NCI-H1417 treated with DMSO at 0.1 percent for 48 hours (cell line): ENCODE measurements around the gene GNAI3.

Experiments
- DNase-seq: peaks from one replicate; lab custom pipeline; 2025; lab: John Stamatoyannopoulos, UW

Gene GNAI3

GRCh38 chr1:109527098-109527811 is 21.2 kb upstream of the GNAI3 start:
- DNase-seq, result no peak

- no peak for DNase-seq
Observed at GRCh38 chr1:109527846-109528695, 20.3 kb upstream of the GNAI3 start.

- DNase-seq, result no peak
Observed at GRCh38 chr1:109528712-109529111, 19.7 kb upstream of the GNAI3 start.

GRCh38 chr1:109529881-109530456 is 18.4 kb upstream of the GNAI3 start:
- no peak for DNase-seq

- no peak for DNase-seq
Observed at GRCh38 chr1:109530457-109531087, 17.8 kb upstream of the GNAI3 start.

GRCh38 chr1:109531380-109531779 is 17.0 kb upstream of the GNAI3 start:
- no peak for DNase-seq

GRCh38 chr1:109531826-109532364 is 16.5 kb upstream of the GNAI3 start:
- no peak for DNase-seq

GRCh38 chr1:109532365-109533136 is 15.9 kb upstream of the GNAI3 start:
- DNase-seq, result no peak

- DNase-seq, result no peak
Observed at GRCh38 chr1:109534307-109534858, 14.0 kb upstream of the GNAI3 start.

- DNase-seq, result no peak
Observed at GRCh38 chr1:109535481-109535880, 12.9 kb upstream of the GNAI3 start.

- DNase-seq, result no peak
Observed at GRCh38 chr1:109535971-109536491, 12.4 kb upstream of the GNAI3 start.

- no peak for DNase-seq
Observed at GRCh38 chr1:109537450-109538178, 10.8 kb upstream of the GNAI3 start.

GRCh38 chr1:109538827-109539555 is 9.4 kb upstream of the GNAI3 start:
- no peak for DNase-seq

- no peak for DNase-seq
Observed at GRCh38 chr1:109539676-109540075, 8.7 kb upstream of the GNAI3 start, which contains the start of gene GPR61. Gene GPR61 (plus strand): TSS chr1:109539872. CDS start chr1:109543023, 3,151 bp downstream.

- no peak for DNase-seq
Observed at GRCh38 chr1:109541102-109541501, 7.3 kb upstream of the GNAI3 start.

GRCh38 chr1:109542657-109543056 is 5.8 kb upstream of the GNAI3 start:
- no peak for DNase-seq

GRCh38 chr1:109543283-109543987 is 5.0 kb upstream of the GNAI3 start:
- DNase-seq, result no peak

GRCh38 chr1:109543988-109544735 is 4.3 kb upstream of the GNAI3 start:
- DNase-seq, result no peak
